HG02840 (cell line): ENCODE measurements around the gene FAM89B.

Source experiments
- ATAC-seq: cut with Tn5 transposase; IDR thresholded peaks from one replicate; pipeline ENCODE4 v1.9.1; 2021; ENCODE audit warnings: mild to moderate bottlenecking, moderate library complexity, moderate number of reproducible peaks; ENCODE audit not compliant: unreplicated experiment, low FRiP score

Gene FAM89B

DNA sequence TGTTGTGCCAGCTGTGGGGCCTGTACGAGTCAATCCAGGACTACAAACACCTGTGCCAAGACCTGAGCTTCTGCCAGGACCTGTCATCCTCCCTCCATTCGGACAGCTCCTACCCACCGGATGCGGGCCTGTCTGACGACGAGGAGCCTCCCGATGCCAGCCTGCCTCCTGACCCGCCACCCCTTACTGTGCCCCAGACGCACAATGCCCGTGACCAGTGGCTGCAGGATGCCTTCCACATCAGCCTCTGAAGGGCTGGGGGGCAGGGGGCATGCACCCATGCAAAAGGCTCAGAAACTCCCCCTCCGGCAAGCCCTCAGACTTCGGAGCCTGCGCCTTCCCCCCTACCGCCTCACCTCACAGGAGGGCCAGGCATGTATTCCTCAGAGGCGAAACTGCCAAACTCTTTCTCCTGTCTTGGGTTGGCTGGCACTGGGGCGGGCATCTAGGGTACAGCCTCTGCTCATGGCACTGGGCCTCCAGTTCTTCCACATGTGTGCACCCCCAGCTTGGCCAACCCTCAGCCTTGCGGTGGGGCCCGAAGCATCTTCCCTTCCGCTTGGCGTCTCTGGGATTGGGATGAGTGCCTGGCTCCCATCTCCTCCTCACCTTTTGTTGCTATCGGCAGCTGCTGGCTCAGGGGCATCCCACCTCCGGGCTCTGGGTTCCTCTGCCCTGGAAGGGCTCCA, 1.2 kb downstream of the FAM89B start:
- no peak for ATAC-seq

DNA sequence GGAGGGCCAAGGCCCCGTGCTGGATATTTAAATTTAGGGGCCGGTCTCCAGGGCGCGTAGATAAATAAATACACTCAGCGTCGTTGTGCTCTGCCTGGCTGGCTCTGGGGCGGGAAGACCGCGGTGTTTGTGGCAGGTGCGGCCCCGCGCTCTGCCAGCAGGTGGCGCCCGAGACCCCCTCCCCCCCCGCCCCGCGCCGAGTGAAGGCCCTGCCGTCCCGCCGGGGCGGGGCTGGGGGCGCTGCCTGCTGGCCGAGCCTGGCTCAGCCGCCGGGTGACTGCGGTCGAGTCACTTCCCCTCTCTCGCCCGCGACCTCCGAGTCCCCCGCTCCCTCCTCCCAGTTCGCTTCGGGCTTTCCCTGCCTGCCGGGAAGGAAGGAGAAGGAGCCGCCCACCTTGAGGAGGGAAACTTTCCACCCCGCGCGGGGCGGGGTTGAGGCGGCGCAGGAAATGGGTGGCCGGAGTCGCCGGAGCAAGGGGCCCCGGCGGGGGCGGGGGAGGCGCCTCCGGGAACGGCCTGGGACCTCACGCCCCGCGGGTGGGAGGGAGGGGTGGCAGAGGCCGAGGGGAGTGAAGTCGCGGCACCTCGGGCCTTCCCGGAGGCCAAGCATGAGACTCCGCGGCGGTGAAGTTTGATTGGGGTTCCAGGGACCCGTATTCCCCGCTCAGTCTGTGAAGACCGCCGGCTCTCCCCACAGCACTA, 1.9 kb downstream of the FAM89B start:
- ATAC-seq: no peak

DNA sequence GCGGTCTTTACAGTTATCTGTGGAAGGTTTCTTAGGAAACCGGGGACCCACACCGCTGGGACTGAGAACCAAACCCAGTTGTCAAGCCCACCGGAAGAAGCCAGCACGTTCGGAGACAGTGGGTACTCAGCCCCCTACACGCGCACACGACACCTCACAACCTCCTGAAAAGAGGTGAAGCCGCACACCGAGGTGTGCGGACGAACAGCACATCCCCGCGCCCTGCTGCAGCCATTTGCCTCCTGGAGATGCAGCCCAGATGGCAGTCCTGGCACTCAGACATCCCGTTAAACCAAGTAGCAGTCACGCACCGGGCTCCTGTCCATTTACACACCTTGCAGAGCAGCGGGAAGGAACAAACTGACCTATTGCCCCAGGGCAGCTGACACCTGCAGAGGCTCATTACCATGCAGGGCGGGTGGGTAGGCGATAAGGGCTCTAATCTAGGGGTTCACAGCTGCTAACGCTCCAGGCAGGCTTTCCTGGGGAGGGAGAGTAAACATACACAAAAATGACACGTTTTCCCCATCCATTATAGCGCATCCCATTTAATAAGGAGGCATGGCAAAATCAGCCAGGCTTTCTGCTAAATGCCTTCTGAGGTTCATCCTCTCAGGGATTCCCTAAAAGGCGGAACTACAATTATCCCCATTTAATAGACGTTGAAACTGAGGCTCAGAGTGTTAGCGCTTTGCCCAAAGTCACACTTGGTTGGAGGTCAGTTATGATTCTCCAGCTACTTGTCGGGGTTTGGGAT, 2.7 kb downstream of the FAM89B start:
- ATAC-seq: no peak

DNA sequence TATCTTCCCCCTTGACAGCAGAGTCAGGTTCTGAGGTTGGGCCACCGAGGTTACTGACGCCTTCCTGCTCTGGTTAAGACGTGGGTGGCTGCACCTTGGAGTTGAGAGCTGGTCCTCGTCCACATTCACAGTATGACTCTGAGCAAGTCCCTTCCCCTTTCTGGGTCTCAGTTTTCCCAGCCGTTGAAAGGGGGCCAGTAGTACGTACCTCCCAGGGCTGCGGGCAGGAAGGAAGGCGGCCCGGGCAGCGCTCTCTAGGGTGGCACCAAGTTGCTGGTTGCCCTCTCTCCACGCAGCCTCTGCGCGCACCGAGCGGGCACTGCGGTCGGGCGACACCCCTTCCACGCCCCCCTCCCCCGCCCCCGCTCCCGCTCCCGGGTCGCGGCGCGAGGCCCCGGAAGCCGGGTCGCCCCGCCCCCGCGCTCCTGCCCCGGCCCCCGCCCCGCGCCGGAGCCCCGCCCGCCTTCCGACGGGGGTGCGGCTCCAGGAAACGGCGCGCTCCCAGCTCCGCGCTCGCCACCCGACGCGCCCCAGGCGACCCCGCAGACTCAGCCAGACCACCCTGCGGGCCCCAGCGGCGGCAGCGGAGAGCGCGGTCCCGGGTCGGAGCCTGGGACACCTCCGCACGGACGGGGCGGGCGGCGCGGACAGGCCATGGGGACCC, 3.4 kb downstream of the FAM89B start, which contains the start of gene EHBP1L1:
Gene EHBP1L1, plus strand, starts transcription at position 486 of the 664 bp plus-strand sequence. CDS start 250 bp downstream, outside the sequence.
- no peak for ATAC-seq

DNA sequence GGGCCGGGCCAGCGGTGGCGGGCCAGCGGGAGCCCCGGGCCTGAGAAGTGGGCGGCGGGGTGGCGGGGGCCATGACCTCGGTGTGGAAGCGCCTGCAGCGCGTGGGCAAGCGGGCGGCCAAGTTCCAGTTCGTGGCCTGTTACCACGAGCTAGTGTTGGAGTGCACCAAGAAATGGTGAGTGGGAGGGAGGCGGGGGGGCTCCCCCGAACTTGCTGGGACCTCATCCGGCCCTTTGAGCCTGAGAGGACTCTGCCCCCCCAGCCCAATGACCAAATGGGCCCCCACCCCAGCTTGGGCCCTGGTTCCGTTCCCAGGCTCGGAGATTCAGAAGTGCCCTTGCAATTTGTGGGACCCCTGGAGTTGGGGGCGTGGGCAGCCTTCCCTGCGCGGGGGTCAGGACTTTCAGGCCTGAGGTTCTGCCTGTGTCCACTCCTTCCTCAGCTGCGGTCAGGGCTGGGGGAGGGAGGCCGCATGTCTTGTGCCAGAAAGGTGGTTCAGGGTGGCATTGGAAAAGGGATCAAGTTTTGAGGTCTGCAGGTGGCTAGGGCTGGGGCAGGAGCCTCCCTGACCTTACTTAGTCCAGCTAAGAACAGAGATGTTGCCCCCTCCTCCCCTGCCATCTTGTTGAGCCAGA, 4.0 kb downstream of the FAM89B start:
- ATAC-seq: no peak

DNA sequence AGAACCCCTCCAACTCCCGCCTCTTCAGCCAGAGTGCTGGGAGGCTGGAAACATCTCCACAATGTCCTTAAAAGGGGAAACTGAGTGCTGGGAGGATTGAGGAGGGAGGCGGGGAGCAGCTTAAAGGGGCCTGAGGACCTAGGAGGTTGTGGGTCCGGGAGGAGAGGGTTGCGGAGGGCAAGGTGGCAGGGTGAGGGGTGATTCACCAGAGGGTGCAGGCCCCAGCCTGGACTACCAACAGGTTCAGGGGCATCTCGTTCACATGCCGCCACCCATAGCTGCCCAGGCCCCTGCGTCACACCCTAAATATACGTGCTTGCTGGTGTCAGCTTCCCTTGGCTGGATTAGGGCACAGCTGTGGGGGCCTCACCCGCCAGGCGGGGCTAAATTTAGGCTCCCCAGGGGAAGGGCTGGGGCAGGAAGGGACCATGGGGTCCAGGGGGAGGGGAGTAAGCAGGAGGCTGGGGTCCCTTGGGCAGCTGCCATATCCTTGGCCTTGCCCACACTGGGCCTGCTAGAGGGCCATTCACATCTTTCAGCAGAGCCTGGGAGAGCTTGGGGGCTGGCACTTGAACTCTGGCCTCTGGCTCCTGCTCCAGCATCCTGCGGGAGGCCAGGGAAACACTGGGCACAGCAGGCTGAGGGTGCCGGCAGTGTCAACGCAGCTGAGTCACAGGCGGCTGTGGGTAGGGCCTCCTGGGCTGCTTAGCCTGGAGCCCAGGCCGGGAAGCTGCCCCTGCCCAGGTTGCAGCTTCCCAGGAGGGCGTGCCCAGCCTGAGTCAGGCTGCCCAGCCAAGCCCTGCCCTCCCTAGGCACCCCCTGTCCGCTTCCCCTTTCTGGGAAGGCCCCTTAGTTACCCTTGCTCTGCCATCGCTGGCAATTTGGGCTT, 4.8 kb downstream of the FAM89B start:
- ATAC-seq: no peak

DNA sequence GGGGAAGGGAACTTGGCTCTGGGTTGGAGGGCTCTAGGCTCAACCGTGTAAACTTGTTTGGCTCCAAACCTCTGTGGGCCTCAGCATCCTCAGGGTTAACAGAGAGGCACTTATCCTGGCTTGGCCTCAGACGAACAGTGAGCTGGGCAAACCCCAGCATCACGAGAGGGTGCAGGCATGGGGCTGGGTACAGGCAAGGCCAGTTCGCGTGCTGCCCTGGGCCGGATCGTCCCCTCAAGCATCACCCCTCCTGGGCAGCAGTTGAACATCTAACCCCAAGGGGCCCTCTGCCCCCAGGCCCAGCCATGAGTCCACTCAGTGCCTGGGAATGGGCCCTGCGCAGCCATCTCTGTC, 5.4 kb downstream of the FAM89B start:
- ATAC-seq: no peak

DNA sequence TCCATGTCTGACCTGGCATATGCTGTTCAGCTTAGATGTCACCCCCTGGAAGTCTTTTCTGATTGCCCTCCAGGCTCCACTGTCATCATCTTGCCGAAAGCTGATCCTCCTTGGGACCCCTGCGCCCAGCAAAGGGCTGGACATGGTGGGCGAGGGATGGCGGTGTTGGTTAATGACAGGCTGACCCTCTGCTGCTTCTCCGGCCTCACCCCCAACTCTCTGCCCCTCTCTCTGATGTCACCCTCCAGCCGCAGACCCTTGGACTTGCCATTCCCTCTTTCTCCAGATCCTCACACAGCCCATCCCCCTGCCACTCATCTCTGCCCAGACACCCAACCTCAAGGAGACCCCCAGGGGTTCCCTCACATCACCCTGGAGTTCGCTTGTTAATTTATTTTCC, 5.8 kb downstream of the FAM89B start:
- no peak for ATAC-seq

DNA sequence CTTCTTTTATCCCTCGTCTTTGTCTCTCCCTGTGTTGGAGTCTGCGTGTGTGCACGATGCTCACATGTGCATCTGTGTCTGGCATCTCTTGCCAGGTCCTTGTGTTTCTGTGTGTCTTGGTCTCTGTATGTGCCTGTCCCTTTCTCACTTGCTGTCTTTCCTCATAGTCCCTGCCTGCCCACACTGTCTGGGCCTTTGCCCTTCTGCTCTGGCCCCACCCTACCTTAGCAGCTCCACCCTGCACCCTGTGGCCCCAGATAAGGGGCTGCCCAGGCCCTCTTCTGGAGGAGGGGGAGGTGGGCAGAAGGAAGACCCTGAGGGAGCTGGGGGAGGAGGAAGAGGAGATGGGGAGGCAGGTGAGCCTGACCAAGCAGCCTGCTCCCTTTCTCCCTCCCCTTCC, 6.3 kb downstream of the FAM89B start:
- ATAC-seq: no peak

DNA sequence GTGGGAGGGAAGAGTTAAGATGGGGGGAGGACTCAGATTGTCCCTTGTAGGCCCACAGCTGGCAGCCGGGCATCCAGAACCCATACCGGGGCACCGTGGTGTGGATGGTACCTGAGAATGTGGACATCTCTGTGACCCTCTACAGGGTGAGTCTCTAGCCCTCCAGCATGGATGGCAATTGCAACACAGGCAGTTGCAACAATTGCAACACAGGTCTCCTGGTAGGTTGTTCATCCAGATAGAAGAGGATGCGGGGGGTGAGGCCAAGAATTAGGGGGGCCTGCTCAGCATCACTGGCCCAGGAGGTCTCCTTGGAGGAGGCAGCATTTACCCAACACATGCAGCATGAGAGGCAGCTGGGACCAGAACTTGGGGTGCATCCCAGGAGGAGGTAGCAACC, 7.0 kb downstream of the FAM89B start:
- no peak for ATAC-seq

DNA sequence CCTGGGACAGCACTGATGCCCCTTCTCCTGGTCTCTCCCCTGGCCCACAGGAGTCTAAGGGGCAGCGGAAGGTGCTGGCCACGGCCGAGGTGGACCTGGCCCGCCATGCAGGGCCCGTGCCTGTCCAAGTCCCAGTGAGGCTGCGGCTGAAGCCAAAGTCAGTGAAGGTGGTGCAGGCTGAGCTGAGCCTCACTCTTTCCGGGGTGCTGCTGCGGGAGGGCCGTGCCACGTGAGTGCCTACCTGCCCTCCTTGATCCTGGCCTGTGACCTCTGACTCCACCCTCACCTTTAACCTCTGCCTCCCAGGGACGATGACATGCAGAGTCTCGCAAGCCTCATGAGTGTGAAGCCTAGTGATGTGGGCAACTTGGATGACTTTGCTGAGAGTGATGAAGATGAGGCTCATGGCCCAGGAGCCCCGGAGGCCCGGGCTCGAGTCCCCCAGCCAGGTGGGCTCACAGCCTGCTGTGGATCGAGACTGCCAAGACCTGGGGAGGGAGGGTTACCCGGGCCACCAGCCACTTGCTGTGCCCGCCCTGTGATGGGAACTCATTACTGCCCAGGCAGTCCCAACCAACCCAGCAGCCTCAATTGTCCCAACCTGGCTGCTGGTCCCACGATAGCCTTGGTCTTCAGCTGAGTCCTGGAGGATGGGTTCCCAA, 7.8 kb downstream of the FAM89B start:
- ATAC-seq: no peak

DNA sequence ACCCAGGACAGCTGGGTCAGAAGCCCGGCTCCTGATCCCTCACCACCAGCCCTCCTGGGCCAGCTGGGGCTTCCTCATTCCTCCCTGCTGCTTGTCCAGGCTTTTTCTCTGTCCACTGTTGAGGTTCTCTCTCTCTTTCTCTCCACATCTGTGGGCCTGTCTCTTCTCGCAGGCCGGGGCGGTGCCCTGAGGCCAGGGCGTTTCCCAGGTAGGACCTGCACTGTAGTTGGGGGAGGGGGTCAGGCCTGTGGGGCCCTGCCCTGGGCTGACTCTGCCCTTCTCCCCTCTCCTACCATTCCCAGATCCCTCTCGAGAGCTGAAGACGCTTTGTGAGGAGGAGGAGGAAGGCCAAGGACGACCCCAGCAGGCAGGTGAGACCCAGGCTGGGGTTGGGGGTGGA, 8.4 kb downstream of the FAM89B start:
- no peak for ATAC-seq

DNA sequence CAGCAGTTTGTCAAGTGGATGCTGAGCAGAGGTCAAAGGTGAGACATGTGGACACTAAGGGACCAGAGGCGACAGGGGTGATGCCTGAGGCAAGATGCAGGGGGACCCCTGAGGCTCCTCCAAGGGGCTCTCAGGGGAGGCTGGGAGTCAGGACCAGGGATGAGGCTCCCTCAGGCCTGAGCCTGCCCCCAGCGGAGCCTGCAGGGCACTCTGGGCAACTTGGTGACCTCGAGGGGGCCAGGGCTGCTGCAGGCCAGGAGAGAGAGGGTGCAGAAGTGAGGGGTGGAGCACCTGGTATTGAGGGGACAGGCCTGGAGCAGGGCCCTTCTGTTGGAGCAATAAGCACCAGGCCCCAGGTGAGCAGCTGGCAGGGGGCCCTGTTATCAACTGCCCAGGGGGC, 9.6 kb downstream of the FAM89B start:
- ATAC-seq: no peak

DNA sequence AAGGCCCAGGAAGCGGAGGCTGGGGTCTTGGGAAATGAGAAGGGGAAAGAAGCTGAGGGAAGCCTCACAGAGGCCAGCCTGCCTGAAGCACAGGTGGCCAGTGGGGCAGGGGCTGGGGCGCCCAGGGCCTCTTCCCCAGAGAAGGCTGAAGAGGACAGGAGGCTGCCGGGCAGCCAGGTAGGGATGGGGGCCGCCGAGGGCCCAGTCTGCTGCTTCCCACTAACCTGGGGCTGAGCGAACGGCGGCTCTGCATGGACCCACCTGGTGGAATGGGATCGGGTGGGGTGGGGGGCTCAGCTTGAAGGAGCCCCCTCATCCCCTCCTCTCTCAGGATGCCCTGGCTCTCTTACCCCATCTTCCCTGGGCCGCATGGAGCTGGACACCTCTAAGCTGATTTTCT, 11.3 kb downstream of the FAM89B start:
- no peak for ATAC-seq

DNA sequence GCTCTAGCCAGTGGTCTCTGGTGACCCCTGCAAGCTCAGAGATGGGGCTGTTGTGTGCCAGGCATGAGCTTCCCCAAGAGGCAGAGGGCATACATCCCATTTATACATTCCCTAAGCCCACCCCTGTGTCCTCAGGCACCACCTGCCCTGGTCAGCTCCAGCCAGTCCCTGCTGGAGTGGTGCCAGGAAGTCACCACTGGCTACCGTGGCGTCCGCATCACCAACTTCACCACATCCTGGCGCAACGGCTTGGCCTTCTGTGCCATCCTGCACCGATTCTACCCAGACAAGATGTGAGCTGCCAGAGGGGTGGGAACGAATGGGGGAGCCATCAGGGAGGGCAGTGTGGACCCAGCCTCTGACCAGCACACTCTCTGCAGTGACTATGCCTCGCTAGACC, 11.8 kb downstream of the FAM89B start:
- ATAC-seq: no peak

DNA sequence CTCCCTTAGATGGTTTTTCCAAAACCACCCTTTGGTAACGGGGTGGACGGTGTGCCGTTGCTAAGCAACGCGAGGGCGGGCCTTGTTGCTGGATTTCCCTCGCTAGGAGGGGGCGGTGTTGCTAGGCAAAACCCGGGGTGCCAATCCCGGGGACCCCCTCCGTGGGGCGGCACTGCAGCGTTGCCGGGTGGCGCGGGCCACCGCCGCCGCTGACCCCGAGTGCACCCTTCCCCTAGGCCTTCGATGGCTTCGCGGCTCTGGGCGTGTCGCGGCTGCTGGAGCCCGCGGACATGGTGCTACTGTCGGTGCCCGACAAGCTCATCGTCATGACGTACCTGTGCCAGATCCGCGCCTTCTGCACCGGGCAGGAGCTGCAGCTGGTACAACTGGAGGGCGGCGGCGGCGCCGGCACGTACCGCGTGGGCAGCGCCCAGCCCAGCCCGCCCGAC, 12.4 kb downstream of the FAM89B start:
- no peak for ATAC-seq

DNA sequence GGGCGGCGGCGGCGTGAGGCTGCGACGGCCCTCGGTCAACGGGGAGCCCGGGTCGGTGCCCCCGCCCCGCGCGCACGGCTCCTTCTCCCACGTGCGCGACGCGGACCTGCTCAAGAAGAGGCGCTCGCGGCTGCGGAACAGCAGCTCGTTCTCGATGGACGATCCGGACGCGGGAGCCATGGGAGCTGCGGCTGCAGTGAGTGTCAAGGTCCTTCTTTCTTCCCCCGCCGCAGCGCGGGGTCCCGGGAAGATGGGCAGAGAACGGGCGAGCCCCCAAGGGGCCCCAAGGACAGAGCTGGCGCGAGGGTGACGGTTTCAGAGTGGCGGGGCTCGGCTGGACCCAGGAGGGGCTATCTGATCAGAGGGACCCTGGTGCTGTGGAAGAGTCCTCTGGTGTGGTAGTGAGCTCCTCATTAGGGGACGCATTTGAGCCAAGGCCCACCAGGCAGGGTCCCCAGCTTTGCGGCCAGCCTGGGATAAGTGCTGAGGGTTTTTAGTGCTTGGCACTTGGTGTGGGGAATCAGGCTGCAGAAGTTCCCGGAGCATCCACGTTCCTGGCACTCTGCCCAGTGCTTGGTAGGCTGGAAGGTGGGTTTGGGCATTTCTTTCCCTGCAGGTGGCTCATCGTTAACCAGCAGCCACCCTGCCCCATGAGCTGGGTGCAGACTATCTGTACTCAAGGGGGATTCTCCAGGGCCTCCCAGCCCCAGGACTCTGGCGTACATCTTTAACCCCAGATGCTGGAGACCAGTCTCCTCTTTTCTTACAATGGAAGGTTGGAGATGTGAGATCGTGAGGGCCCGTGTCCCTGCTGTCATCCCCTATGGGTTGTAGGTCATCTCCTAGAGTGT, 13.3 kb downstream of the FAM89B start:
- no peak for ATAC-seq

DNA sequence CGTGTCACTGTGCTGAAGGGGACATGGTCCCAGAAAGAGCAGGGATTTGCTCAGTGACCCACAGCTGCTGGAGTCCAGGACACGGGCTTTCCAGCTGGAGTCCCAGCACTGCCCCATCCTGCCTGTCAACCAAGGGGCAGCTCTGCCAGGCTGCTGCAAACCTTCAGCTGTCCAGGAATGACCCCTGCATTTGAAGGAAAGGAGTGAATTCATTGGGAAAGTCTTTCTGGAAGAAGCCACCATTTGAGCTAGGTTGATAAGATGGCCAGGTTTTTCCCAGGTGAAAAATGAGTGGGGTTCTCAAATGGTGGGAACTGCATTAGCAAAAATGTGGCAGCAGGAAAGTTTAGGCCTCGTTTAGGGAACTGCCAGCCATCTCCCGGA, 13.9 kb downstream of the FAM89B start:
- no peak for ATAC-seq
